Testis (tissue), 3 donors: ENCODE results near the gene MRGPRX2. TPM values are rescaled to one million over a fixed set of nuclear protein-coding genes. Genes with fewer than 3 reads are reported as not detected.

Source experiments
- DNase-seq: peaks from one replicate; pipeline ENCODE4 v3.0.0-alpha.2; 2019
- H3K27ac ChIP-seq, 2 donors: fragments of 200-600 bp; sonication (generic); one replicate each; pipeline ENCODE4 v1.5.1; 2019
- H3K27me3 ChIP-seq: fragments of 200-600 bp; sonication (generic); one replicate; pipeline ENCODE4 v1.5.1; 2019
- H3K36me3 ChIP-seq: fragments of 200-600 bp; sonication (generic); one replicate; pipeline ENCODE4 v1.5.1; 2017; ENCODE audit warnings: low read depth; ENCODE audit errors: missing control alignments
- H3K4me1 ChIP-seq: fragments of 200-600 bp; sonication (generic); one replicate; pipeline ENCODE4 v1.5.1; 2019
- H3K4me3 ChIP-seq, 2 donors: fragments of 200-600 bp; sonication (generic); one replicate each; pipeline ENCODE4 v1.5.1; 2017 to 2019
- H3K9me3 ChIP-seq: fragments of 200-600 bp; sonication (generic); one replicate; pipeline ENCODE4 v1.5.1; 2017
- POLR2A ChIP-seq: fragments of 450-650 bp; IDR thresholded peaks from one replicate; pipeline ENCODE4 v1.6.1; 2017; ENCODE audit warnings: antibody characterized with exemption, mild to moderate bottlenecking, moderate library complexity
- WGBS, 2 donors: methylation state at CpG; one replicate each; pipeline ENCODE4 v1.1.5; 2018; 5-methylcytosine and 5-hydroxymethylcytosine counted together
- intact Hi-C: fragments of 100-400 bp; cut with DNase I; formaldehyde crosslinking; loops from one replicate; pipeline ENCODE4 v1.15.1; 2023; ENCODE audit warnings: low total_unique reads
- polyA plus RNA-seq: library from polyadenylated mRNA; stranded (reverse); fragments of 350-450 nt; fragmentation: Illumina TruSeq; extraction: RNeasy Lipid Tissue Mini Kit (QIAGEN cat#74804); gene quantifications from one replicate; pipeline ENCODE4 v1.2.3, GENCODE V29; 2014; ENCODE audit warnings: low read depth, low replicate concordance; ENCODE audit not compliant: insufficient read depth
- total RNA-seq, 2 donors: library from RNA; depleted of rRNA; stranded (reverse); fragments of >200 nt; gene quantifications; one replicate each; pipeline ENCODE4 v1.2.3, GENCODE V29; 2016
- TF ChIP-seq, protein P1 (sequence below), 3 experiments: fragments of 450-650 bp in 2 of 3; fragments of 200-600 bp in 1 of 3; sonication (generic) in 1 of 3; IDR thresholded peaks; one replicate each; pipeline ENCODE4 v1.5.1; 2016 to 2019; ENCODE audit warnings: antibody characterized with exemption in 3 of 3, mild to moderate bottlenecking in 2 of 3, moderate library complexity in 1 of 3

MRGPRX2 gene
- total and polyA plus RNA-seq, 3 donors from 2014 or later, result 0.50 TPM; not detected in 2

DNA sequence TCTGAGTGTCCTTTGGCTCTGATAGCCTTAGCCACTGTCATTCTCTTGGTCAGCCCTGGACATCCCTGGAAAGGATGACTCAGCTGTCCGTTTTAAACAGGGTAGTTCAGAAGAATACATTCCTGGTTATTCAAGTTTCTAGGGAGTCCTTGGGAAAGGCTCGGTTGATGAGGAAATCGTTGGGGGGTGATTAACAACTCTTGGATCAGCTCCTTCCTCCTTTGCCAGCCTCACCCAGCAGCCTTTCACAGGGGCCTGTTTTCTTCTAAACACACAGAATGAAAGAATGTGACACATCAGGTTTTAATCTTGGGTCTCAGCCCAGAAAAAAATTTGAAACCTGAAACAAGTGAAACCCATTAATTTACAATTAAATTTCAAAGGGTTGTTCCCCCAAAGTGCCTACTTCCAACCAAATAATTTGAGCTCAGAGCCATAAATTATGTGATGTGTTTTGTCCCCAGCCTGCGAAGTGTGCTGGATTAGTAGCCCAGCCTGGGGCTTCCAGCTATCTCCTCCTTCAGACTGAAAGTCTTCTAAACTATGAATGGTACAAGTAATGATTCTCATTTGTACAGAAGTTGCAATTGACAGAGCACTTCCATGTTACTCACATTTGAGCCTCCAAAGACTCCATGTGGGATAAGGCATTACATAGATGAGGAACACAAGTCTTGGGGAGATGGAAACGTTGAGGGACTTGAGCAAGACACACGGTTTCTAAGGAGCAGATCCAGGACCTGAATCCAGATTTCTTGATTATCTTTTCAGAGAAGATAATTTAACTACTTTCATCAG is 19.3 kb upstream of the MRGPRX2 start:
- Histone ChIP-seq H3K27me3 (no peaks in the 10 kb centered on the region), H3K9me3 (no peaks in the 10 kb centered on the region), H3K36me3 (no peaks in the 10 kb centered on the region), H3K4me3 (no peak overlapping the region), H3K4me1 (no peaks in the 10 kb centered on the region), H3K27ac (no peak overlapping the region)
- DNase-seq, result no peak
- TF ChIP-seq POLR2A, result no peak
- TF ChIP-seq, protein P1, sequence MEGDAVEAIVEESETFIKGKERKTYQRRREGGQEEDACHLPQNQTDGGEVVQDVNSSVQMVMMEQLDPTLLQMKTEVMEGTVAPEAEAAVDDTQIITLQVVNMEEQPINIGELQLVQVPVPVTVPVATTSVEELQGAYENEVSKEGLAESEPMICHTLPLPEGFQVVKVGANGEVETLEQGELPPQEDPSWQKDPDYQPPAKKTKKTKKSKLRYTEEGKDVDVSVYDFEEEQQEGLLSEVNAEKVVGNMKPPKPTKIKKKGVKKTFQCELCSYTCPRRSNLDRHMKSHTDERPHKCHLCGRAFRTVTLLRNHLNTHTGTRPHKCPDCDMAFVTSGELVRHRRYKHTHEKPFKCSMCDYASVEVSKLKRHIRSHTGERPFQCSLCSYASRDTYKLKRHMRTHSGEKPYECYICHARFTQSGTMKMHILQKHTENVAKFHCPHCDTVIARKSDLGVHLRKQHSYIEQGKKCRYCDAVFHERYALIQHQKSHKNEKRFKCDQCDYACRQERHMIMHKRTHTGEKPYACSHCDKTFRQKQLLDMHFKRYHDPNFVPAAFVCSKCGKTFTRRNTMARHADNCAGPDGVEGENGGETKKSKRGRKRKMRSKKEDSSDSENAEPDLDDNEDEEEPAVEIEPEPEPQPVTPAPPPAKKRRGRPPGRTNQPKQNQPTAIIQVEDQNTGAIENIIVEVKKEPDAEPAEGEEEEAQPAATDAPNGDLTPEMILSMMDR (IDR thresholded peaks at IDR 0.05), result no peak
- 44 to 51% methylated on average over 6 of the region's 6 CpGs for WGBS, 2 donors
- intact Hi-C loops, result loop anchor here (10.0 kb wide), 1 partner anchor 475 kb away; no protein-coding TSS in a partner anchor

DNA sequence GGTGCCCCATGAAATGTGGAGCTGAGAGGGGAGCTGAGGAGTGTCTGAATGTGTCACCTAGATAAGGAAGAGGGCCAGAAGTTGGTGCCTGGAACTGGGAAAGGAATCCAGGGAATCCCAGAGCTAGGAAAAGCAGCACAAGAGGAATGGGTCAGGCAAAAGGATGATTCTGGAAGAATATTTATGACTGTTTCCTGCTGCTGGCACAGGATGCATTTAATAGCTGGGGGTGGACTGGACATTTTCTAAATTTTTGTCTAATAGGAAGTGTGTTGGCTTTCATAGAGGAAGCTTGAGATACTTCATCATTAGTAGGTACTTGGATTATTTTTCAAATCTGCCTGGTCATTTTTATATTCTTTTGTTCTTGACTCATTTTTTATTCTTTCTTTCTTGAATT is 17.4 kb upstream of the MRGPRX2 start:
- TF ChIP-seq, protein P1 (IDR thresholded peaks at IDR 0.05), result no peak
- no peak for TF ChIP-seq POLR2A
- no peaks in the 10 kb centered on the region for H3K4me1 ChIP-seq
- H3K27me3 ChIP-seq, result no peaks in the 10 kb centered on the region
- no peak for DNase-seq
- no peaks in the 10 kb centered on the region for H3K36me3 ChIP-seq
- no peak overlapping the region for H3K27ac ChIP-seq
- intact Hi-C loops, result loop anchor here (10.0 kb wide), 1 partner anchor 477 kb away; no protein-coding TSS in a partner anchor
- H3K9me3 ChIP-seq, result no peaks in the 10 kb centered on the region
- no peak overlapping the region for H3K4me3 ChIP-seq

DNA sequence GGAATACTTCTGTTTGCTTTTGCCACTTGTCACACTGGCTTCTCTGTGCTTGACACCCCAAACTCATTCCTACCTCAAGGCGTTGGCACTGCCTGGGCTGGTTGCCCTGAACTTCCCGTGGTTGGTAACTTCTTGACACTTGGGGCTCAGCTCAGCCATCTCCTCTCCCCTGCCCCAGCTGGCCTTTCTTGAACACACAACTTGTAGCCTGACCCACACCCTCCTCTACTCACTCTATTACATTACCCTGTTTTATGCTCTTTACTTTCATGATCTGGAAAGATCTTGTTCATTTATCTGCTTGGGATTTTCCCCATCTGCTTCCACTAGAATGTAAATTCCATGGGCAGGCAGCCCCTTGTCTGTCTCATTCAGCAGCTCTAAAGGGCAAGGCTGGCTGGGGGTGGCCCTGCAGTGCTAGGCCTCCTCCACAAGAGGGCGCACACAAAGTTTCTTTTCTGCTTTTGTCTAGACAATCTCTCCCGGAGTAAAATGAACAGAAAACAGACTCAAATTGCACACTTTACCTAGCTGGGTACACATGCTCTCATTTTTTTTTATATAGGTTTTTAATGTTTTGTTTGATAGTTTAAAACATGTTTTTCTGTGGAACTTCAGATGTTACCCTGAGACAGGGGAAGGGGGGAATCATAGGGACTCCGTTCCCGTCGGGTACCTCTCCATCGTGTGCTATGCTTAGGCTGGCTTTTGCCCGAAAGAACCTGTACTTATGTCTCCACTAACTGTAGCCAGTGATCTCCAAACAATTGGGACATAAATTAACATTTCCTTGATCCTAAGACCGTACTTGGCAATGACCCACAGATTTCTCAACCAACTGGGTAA is 16.4 kb upstream of the MRGPRX2 start:
- WGBS, 2 donors, result 33 to 54% methylated on average over 10 of the region's 10 CpGs
- TF ChIP-seq, protein P1 (IDR thresholded peaks at IDR 0.05), result peak; percentile 70 to 99 (median 76)
- no peak for TF ChIP-seq POLR2A
- intact Hi-C loops, result loop anchor here (10.0 kb wide), 1 partner anchor 478 kb away; no protein-coding TSS in a partner anchor

DNA sequence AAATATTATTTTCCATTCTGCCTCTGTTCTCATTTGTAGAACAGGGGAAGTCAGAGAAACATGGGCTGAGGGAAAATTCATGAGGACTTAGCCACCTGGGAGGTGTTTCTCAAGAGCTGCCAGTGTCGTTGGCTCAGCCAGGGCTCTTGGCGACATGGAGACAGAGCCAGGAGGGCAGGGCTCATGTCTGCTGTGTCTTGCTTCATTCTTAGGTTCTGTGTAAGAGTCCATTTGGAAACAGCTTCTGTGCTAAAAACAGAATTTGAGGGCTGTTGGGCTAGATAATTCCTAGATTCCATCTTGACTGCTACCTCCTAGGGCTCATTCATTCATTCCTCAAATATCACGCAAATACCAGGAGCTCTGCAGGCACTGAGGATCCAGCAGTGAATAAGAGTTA is 15.1 kb upstream of the MRGPRX2 start:
- 94 to 95% methylated on average over 3 of the region's 3 CpGs for WGBS, 2 donors
- H3K4me1 ChIP-seq, result no peaks in the 10 kb centered on the region
- intact Hi-C loops, result loop anchor here (10.0 kb wide), 1 partner anchor 479 kb away; no protein-coding TSS in a partner anchor
- H3K27ac ChIP-seq, result no peak overlapping the region
- TF ChIP-seq, protein P1 (IDR thresholded peaks at IDR 0.05), result no peak
- TF ChIP-seq POLR2A, result no peak
- DNase-seq, result no peak
- H3K4me3 ChIP-seq, result no peak overlapping the region
- no peaks in the 10 kb centered on the region for H3K9me3 ChIP-seq
- H3K27me3 ChIP-seq, result no peaks in the 10 kb centered on the region
- H3K36me3 ChIP-seq, result no peaks in the 10 kb centered on the region

More for the DNA sequence above, 16.4 kb upstream of the MRGPRX2 start:
- DNase-seq, result peak; percentile 73
- Histone ChIP-seq H3K36me3 (no peaks in the 10 kb centered on the region), H3K4me1 (no peaks in the 10 kb centered on the region), H3K27ac (no peak overlapping the region), H3K4me3 (peak overlapping the region; percentile 4 to 29), H3K27me3 (no peaks in the 10 kb centered on the region), H3K9me3 (no peaks in the 10 kb centered on the region)
